ENCODE data around the gene MS4A7. TPM values are rescaled to one million over a fixed set of nuclear protein-coding genes. Genes with fewer than 3 reads are reported as not detected.

MS4A7 gene
- polyA plus RNA-seq, 3 donors = 2.4 to 4.7 (median 4.2) TPM

DNA sequence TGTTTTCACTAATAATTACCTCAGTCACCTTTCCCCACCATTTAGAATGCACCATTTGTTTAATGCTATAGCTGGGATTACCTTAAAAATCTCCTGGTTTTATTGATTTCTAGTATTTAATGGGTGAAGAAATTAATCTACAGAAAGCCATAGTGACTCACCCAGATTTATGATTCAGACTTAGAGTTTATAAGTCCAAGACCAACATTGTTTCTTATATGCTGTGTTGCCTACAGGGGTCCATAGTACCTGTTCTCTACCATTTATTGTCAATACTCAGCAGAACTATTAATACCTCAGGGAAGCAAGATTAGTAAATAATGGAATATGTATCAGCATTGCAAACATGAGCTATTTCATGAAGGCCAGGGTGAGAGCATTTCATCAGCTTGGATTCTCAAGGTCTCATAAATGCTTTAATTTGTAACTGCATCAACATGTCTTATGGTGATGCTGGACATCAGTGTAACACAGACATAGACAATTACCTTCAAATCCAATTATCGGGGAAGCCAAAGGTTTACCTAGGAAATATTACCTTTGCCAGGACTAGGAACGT lies 8.0 kb upstream of the MS4A7 start:
- DNase-seq (ENCODE audit: low read depth in 3 of 3, low spot score in 2 of 3) = no peak

DNA sequence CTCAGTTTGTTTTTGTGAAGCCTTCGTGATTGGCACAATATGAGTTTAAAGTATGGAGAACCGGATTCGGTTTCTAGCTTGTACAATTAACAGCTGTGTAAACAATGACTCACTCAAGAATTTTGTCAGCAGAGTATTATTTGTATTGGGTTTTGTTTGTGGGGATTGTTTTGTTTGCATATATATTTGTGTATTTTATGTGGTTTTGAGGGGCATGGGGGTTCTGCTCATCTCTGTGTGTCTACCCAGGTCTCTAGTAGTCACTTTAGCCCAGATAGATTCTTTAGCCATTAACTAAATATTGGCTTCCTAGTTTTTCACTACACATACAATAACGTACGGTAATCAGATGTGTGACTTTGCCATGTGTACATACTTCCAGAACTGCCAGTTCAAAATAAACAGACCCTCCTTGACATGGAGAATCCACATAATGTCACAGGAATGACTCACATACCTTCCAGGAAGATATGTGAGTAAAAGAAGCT lies 7.5 kb upstream of the MS4A7 start:
- DNase-seq (ENCODE audit: low read depth in 3 of 3, low spot score in 2 of 3) = no peak

GRCh38 chr11:60371386-60371785 lies 6.9 kb upstream of the MS4A7 start:
- no peak for DNase-seq (ENCODE audit: low read depth in 3 of 3, low spot score in 2 of 3)

- DNase-seq (ENCODE audit: low read depth in 3 of 3, low spot score in 2 of 3) = no peak
Observed at GRCh38 chr11:60371854-60372253, 6.5 kb upstream of the MS4A7 start.

DNA sequence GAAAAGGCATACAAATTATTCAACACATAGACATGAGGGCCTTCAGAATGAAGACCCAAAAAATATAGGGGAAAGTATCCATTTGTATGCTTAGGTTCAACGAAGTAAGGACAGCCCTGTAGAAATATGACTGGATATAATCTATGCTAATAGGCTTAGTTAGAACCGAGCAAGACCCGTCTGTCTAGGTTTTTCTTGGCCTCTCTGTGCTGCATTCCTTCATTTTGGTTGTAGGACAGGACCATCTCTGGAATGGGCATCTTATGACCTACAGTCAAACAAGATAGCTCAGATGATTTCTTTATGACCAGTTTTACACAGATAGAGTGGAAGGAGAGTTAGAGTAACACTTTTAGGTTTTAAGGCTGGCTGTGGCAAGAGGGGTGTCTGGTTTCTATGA lies 5.6 kb upstream of the MS4A7 start:
- DNase-seq (ENCODE audit: low read depth in 3 of 3, low spot score in 2 of 3) = no peak

- no peak for DNase-seq (ENCODE audit: low read depth in 3 of 3, low spot score in 2 of 3)
Observed at GRCh38 chr11:60375316-60375715, 3.0 kb upstream of the MS4A7 start.

DNA sequence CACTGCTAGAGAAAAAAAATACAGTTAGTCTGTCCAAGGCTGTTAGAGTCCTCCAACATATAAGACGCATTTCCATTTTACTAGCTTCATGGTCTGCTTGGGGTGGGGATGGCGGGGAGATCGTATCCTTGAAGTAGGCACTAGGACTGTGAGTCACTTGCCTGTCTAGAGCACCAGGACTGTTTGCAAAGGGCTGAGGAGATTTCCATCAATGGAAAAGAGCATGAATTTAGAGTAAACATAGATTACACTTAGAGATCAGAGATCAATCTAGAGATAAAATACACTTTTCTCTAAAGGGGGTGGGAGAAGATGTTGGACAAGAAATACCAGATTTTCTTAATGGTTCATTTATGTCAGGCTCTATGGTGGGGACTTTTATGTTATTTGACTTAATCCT lies 1.7 kb upstream of the MS4A7 start:
- no peak for DNase-seq (ENCODE audit: low read depth in 3 of 3, low spot score in 2 of 3)

GRCh38 chr11:60377401-60378136 lies 763 bp upstream of the MS4A7 start:
- DNase-seq (ENCODE audit: low read depth in 3 of 3, low spot score in 2 of 3) = no peak

GRCh38 chr11:60389279-60389910 lies 11.1 kb downstream of the MS4A7 start:
- DNase-seq (ENCODE audit: low read depth in 3 of 3, low spot score in 2 of 3) = no peak

- DNase-seq (ENCODE audit: low read depth in 3 of 3, low spot score in 2 of 3) = no peak
Observed at GRCh38 chr11:60390419-60390818, 12.1 kb downstream of the MS4A7 start.

DNA sequence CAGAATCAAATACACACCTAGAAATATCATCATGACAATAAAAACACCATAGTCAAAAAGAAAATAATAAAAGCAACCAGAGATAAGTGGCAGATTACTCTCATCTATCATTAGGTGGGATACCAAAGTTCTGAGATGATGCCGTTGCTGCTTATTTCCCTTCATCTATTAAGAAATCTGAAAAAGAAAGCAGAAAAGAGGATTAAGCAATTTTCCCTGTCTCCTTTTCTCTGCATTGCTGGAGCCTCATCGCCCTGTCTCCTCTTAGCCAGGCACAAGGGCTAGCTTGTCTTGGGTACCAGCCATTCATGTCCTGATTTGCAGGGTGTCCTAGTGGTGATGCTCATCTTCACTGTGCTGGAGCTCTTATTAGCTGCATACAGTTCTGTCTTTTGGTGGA lies 14.0 kb downstream of the MS4A7 start:
- DNase-seq (ENCODE audit: low read depth in 3 of 3, low spot score in 2 of 3) = no peak

DNA sequence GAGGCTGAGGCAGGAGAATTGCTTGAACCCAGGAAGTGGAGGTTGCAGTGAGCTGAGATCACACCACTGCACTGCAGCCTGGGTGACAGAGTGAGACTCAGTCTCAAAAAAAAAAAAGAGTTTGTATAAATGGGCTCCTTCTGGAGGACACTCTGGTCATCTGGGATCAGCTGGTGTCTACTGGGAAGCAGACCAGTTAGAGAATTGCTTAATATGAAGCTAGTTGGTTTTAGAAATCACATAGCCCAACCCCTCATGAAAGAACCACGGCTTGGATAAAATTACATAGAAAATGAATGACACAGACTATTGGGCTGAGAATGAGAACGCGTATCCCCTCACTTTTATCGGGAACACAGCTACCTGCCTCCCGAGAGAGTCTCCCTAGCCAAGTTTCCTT lies 14.7 kb downstream of the MS4A7 start:
- DNase-seq (ENCODE audit: low read depth in 3 of 3, low spot score in 2 of 3) = no peak

DNA sequence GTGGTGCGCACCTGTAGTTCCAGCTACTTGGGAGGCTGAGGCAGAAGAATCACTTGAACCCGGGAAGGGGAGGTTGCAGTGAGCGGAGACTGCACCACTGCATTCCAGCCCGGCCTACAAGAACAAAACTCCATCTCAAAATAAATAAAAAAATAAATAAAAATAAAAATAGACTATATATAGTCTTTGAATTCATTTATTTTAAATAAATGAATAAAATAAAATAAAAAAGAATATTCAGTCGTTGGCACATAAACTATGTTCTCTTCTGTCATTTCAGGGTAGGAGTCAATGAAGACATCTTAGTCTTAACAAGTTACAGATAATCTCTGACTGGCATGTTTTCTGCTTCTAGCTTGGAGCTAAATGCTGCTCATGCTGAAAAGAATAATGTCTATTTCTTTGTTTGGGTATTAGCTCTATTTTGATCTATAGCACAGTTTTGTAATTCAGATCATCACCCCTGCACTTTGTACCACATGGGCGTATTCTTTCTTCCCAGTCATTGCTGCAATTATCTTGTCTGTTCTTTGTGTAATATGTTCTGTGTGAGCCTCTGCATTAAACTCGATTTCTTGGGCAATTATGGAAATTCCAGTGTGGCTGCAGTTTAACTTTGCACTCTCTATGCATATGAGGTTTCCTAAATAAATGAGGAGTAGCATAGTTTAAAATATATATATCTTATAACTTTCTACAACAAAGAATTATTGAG lies 16.5 kb downstream of the MS4A7 start:
- DNase-seq (ENCODE audit: low read depth in 3 of 3, low spot score in 2 of 3) = no peak

GRCh38 chr11:60396382-60396781 lies 18.1 kb downstream of the MS4A7 start, which contains the start of gene MS4A14:
Gene MS4A14, plus strand, starts transcription at chr11:60396459. Its CDS starts 120 bp downstream, at chr11:60396579.
- no peak for DNase-seq (ENCODE audit: low read depth in 3 of 3, low spot score in 2 of 3)

GRCh38 chr11:60396799-60397198 lies 18.5 kb downstream of the MS4A7 start:
- no peak for DNase-seq (ENCODE audit: low read depth in 3 of 3, low spot score in 2 of 3)

DNA sequence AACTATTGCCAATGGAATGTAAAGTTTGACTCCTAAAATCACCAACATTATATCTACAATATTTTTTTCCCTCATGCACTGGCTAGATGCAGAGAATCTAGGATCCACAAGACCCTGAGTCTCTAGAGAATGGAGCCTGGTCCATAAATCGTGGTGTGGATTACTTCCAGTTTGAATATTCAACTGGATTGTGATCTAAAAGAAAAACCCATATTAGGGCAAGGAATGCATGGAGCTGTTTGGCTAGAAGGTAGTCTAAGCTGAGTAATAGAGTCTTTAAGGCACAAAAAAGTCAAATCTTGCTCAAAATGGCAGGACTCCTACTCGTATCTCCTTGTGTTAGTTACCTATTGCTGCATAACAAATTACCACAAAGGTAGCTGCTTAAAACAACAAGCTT lies 41.7 kb downstream of the MS4A7 start:
- no peak for DNase-seq (ENCODE audit: low read depth in 3 of 3, low spot score in 2 of 3)

DNA sequence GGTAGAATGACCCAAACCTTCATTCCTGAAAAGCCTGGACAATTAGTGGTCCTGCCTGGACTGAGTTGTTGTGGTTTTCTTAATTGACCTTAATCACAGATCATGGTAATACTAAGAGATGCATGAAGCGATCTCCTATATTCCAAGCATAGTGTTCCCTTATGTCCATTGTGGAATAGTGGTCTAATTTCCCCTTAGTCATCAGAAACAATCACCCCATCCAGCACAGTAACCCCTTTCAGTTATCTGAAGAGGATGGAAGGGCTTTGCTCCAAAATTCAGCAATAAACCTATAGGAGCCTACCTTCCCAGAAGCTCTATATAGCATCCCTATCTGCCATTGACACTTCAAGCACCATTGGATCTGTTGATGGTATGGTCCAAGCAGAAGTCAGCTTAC lies 44.3 kb downstream of the MS4A7 start:
- no peak for DNase-seq (ENCODE audit: low read depth in 3 of 3, low spot score in 2 of 3)

DNA sequence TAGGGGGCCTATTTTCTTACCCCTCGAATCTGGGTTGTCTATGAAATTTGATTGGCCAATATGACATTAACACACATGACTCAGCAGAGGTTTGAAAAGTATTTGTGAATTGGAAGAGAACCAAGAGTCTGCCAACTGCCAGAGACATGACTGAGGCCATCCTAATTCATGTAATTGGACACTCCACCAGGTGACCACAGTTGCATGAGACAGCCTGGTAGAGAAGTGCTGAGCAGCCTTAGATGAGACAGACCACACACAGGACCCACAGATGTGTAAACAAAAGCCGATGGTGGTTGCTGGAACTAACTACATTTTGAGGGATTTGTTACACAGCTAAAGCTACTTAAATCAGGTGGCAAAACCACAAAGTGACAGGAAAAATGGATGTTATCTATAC lies 50.2 kb downstream of the MS4A7 start:
- DNase-seq (ENCODE audit: low read depth in 3 of 3, low spot score in 2 of 3) = no peak

GRCh38 chr11:60429272-60429671 lies 50.9 kb downstream of the MS4A7 start, which contains the start of gene MS4A5:
Gene MS4A5, plus strand, starts transcription at chr11:60429572. Its CDS starts 103 bp downstream, at chr11:60429675.
- DNase-seq (ENCODE audit: low read depth in 3 of 3, low spot score in 2 of 3) = no peak

DNA sequence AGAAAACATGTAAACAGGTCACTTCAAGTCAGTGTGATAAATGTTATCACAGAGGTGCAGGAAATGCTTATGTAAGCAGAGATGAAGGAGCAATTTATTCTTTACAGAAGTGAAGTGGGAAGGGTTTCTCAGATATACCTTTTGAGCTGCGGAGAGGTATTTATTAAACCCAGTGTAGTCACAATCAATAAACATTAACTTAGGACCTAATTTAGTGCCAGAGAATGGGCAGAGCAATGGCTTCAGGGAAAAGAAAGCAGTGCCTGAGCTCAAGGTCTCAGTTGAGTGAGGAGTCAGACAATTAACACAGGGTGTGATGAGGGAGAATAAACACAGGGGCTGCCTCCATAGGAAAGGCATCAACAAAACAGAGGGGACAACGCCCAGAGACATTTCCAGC lies 52.9 kb downstream of the MS4A7 start:
- no peak for DNase-seq (ENCODE audit: low read depth in 3 of 3, low spot score in 2 of 3)

DNA sequence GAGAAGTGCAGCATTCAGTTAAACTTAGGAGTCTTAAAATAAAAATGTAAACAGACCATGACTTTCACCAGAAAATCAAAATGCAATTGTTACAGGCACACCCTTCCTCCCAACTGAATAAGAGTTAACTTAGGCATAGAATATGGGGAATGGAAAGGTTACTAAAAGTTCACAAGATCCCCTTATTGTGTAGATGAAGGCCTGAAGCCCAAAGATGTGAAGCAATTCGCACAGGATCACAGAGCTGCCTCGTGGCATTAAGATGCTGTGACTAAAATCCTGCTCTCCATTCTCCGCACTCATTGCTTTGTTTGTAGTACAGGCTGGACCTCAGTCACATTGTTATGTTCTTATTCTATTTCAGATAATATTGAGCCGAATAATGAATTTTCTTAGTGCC lies 55.1 kb downstream of the MS4A7 start:
- no peak for DNase-seq (ENCODE audit: low read depth in 3 of 3, low spot score in 2 of 3)
